ENCODE measurements around the gene SCP2. TPM values are rescaled to one million over a fixed set of nuclear protein-coding genes. Genes with fewer than 3 reads are reported as not detected.
A peak's percentile ranks its signal among the peaks of the same experiment; 100 is the strongest.

The SCP2 gene
- polyA plus RNA-seq, 1 donor from 2014 or later = 143 TPM

GRCh38 chr1:52913014-52913413, 14.1 kb upstream of the SCP2 start:
- no peaks in the 10 kb centered on the region for H3K27me3 Mint-ChIP-seq
- H3K4me1 Mint-ChIP-seq = peaks cover 0 to 5% (median 4%) of the 10 kb centered on the region in 3 donors
- no peaks in the 10 kb centered on the region for H3K9me3 Mint-ChIP-seq
- H3K27ac Mint-ChIP-seq = no peak overlapping the region
- peaks cover 3% of the 10 kb centered on the region for H3K36me3 Mint-ChIP-seq
- no peak overlapping the region for H3K4me3 Mint-ChIP-seq

- no peaks in the 10 kb centered on the region for H3K27me3 Mint-ChIP-seq
- no peak overlapping the region for H3K4me3 Mint-ChIP-seq
- peaks cover 3% of the 10 kb centered on the region for H3K36me3 Mint-ChIP-seq
- H3K4me1 Mint-ChIP-seq = peaks cover 0 to 4% (median 3%) of the 10 kb centered on the region in 3 donors
- no peaks in the 10 kb centered on the region for H3K9me3 Mint-ChIP-seq
- H3K27ac Mint-ChIP-seq = no peak overlapping the region
Measured at GRCh38 chr1:52913537-52913936, 13.5 kb upstream of the SCP2 start.

DNA sequence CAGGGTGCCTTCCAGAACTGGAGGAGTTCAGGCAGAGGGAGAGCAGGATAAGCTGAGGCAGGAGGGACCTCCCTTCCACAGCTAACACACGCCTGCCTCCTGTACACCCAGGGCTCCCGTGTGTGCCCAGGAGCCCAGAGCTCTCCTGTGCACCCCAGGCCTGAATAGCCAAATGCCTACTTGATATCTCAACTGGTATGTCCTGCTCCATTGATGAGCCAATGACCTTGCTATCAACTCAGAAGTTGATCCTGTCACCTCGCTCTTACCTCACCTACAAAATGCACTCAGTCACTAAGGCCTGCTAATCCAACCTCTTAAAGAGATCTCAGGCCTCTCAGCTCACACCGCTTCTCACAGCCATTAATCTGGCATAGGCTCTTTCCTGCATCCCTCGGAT, 12.6 kb upstream of the SCP2 start:
- H3K27ac Mint-ChIP-seq = no peak overlapping the region
- no peak overlapping the region for H3K4me3 Mint-ChIP-seq
- H3K4me1 Mint-ChIP-seq = peaks cover 4 to 8% (median 6%) of the 10 kb centered on the region in 3 donors
- peaks cover 3% of the 10 kb centered on the region for H3K36me3 Mint-ChIP-seq
- no peaks in the 10 kb centered on the region for H3K27me3 Mint-ChIP-seq
- H3K9me3 Mint-ChIP-seq = no peaks in the 10 kb centered on the region

GRCh38 chr1:52915211-52915854, 11.7 kb upstream of the SCP2 start:
- Mint-ChIP-seq H3K36me3 (no peaks in the 10 kb centered on the region), H3K9me3 (no peaks in the 10 kb centered on the region), H3K27ac (no peak overlapping the region), H3K4me3 (no peak overlapping the region), H3K27me3 (no peaks in the 10 kb centered on the region), H3K4me1 (peaks cover 12 to 14% (median 13%) of the 10 kb centered on the region in 3 donors)

GRCh38 chr1:52915855-52916220, 11.2 kb upstream of the SCP2 start:
- Mint-ChIP-seq H3K36me3 (no peaks in the 10 kb centered on the region), H3K27ac (peak overlapping the region in 1 of 3 donors; percentile 37), H3K4me1 (peaks cover 12 to 16% (median 13%) of the 10 kb centered on the region in 3 donors), H3K9me3 (no peaks in the 10 kb centered on the region), H3K27me3 (no peaks in the 10 kb centered on the region), H3K4me3 (no peak overlapping the region)

DNA sequence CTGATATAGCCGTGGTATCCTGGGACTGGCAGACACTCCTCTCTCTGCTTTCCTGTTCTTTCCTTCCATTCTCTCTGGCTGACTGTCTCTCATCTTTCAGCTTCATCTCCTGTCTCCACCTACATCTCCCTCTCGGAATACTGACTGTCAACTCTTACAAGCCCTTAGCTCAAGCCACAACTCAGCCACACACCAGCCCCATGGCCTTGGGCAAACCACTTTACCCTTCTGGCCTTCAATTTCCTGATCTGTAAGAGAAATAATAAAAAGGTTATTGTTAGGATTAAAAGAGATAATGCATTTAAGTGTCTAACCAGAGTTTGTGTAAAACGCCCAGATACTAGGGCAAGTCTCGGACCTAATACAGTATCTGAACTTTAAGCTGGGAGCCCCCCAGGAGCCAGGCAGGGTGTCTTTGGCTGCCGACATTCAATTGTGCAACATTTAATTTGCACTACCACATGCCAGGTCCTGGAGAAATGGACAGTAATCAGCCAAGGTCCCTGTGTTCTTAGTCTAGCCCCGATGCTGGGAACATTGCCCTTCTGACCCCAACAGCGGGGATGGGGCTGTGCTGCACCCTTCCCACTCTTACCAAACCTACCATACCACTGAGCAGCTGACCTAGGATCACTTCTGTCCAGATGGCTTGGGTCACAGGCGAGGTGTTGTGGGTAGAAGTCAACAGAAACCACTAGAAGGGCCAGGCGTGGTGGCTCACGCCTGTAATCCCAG, 10.7 kb upstream of the SCP2 start:
- H3K4me1 Mint-ChIP-seq = peaks cover 12 to 16% (median 13%) of the 10 kb centered on the region in 3 donors
- peak overlapping the region in 2 of 3 donors; percentile 37 to 78 for H3K27ac Mint-ChIP-seq
- H3K9me3 Mint-ChIP-seq = no peaks in the 10 kb centered on the region
- H3K27me3 Mint-ChIP-seq = no peaks in the 10 kb centered on the region
- no peak overlapping the region for H3K4me3 Mint-ChIP-seq
- no peaks in the 10 kb centered on the region for H3K36me3 Mint-ChIP-seq

DNA sequence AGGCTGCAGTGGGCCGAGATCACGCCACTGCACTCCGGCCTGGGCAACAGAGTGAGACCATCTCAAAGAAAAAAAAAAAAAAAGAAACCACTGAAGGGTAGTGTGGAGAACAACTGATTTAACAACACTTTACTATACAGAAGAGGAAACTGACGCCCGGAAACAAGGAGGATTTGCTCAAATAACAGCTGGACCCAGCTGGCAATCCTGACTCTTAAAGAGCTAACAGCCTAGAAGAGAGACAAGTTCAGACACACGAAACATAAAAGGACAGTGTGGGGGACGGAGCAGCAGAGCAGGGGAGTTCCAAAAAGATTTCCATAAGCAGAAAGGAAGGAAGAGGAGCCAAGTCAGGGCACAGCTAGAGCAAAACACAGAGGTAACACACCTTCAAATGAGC, 9.9 kb upstream of the SCP2 start:
- peaks cover 17 to 19% (median 17%) of the 10 kb centered on the region in 3 donors for H3K4me1 Mint-ChIP-seq
- no peak overlapping the region for H3K4me3 Mint-ChIP-seq
- no peaks in the 10 kb centered on the region for H3K9me3 Mint-ChIP-seq
- H3K27ac Mint-ChIP-seq = peak overlapping the region in 1 of 3 donors; percentile 3
- H3K27me3 Mint-ChIP-seq = no peaks in the 10 kb centered on the region
- no peaks in the 10 kb centered on the region for H3K36me3 Mint-ChIP-seq

DNA sequence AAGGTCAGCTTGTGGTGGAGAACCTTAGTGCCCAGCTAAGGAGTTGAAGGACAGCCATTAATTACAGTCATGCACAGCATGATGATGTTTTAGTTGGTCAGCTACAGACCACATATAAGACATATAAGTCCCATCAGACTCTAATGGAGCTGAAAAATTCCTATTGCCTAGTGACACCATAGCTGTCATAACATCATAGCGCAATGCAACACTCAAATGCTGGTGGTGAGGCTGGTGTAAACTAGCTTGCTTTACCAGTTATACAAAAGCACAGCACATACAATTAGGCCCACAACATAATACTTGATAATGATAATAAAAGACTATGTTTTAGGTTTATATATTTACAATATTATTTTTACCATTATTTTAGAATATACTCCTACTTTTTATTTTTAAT, 9.5 kb upstream of the SCP2 start:
- Mint-ChIP-seq H3K27ac (peak overlapping the region in 1 of 3 donors; percentile 3), H3K4me1 (peaks cover 17 to 21% (median 17%) of the 10 kb centered on the region in 3 donors), H3K4me3 (no peak overlapping the region), H3K36me3 (no peaks in the 10 kb centered on the region), H3K27me3 (no peaks in the 10 kb centered on the region), H3K9me3 (no peaks in the 10 kb centered on the region)

- Mint-ChIP-seq H3K4me3 (no peak overlapping the region), H3K4me1 (peaks cover 17 to 21% (median 17%) of the 10 kb centered on the region in 3 donors), H3K27ac (no peak overlapping the region), H3K9me3 (no peaks in the 10 kb centered on the region), H3K27me3 (no peaks in the 10 kb centered on the region), H3K36me3 (no peaks in the 10 kb centered on the region)
Measured at GRCh38 chr1:52918201-52918600, 8.9 kb upstream of the SCP2 start.

DNA sequence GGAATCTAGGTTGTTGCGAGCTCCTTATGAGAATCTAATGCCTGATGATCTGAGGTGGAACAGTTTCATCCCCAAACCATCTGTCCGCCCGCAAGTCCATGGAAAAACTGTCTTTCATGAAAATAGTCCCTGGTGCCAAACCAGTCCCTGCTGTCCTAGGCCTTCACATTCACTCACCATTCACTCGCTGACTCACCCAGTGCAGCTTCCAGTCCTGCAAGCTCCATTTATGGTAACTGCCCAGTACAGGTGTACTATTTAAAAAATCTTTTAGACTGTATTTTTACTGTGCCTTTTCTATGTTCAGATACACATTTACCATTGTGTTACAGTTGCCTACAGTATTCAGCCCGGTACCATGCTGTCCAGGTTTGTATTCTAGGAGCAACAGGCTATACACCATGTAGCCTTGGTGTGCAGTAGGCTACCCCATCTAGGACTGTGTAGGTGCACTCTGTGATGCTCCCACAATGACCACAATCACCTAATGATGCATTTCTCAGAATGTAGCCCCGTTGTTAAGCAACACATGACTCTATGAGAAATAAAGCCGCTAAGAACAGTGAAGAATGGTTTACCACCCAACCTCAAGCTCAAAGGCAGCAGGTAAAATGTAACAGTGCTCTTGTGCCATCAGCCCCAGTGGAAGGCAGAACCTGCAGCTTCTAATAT, 7.9 kb upstream of the SCP2 start:
- Mint-ChIP-seq H3K9me3 (no peaks in the 10 kb centered on the region), H3K4me1 (peaks cover 17 to 21% (median 17%) of the 10 kb centered on the region in 3 donors), H3K27me3 (no peaks in the 10 kb centered on the region), H3K4me3 (peak overlapping the region in 3 of 4 donors; percentile 1 to 64 (median 23)), H3K36me3 (no peaks in the 10 kb centered on the region), H3K27ac (peak overlapping the region in 1 of 3 donors; percentile 18)

GRCh38 chr1:52919723-52920483, 7.2 kb upstream of the SCP2 start:
- peak overlapping the region; percentile 39 to 80 (median 52) for H3K4me3 Mint-ChIP-seq
- H3K27ac Mint-ChIP-seq = peak overlapping the region in 2 of 3 donors; percentile 38 to 40
- peaks cover 17 to 21% (median 17%) of the 10 kb centered on the region in 3 donors for H3K4me1 Mint-ChIP-seq
- no peaks in the 10 kb centered on the region for H3K9me3 Mint-ChIP-seq
- no peaks in the 10 kb centered on the region for H3K27me3 Mint-ChIP-seq
- H3K36me3 Mint-ChIP-seq = no peaks in the 10 kb centered on the region

DNA sequence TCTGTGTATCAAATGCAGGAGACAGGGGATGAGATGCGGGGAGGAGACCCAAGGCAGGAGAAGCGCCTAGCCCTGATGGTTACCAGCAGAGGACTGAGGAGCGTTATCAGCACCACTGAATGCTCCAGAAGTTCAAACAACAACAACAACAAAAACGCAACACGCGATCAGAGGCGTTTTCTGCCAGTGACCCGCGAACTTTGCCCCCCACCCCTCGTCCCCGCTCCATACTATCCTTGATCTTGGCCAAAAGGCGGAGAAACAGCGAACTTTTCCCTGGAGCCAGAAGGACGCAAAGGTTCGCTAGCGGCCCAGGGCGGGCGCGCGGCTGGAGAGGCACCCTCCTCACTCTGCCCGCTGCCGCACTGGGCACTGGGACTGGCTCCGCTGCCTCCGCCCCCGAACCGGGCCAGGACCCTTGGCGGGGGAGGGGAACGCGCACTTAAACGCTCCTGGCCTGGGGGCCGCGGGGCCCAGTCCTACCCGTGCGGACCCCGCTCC, 6.2 kb upstream of the SCP2 start:
- H3K27ac Mint-ChIP-seq = peak overlapping the region in 1 of 3 donors; percentile 59
- peak overlapping the region; percentile 64 to 92 (median 74) for H3K4me3 Mint-ChIP-seq
- H3K4me1 Mint-ChIP-seq = peaks cover 17 to 21% (median 17%) of the 10 kb centered on the region in 3 donors
- H3K36me3 Mint-ChIP-seq = no peaks in the 10 kb centered on the region
- no peaks in the 10 kb centered on the region for H3K9me3 Mint-ChIP-seq
- H3K27me3 Mint-ChIP-seq = no peaks in the 10 kb centered on the region

DNA sequence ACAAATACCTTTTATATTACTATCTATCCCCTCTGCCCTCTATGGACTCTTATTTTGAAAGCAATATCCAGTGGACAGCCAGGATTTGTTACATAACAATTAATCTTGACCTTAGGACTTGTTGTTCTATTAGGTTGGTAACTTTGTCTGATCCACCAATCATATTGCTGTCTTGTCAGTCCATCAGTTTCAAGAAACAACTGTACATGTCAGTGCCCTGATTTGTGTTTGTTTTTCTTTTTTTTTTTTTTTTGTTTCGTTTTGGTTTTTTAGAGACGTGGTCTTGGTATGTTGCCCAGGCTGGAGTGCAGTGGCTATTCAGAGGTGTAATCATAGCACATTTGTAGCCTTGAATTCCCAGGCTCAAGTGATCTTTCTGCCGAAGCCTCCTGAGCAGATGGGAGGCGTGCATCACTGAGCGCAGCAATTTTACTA, 1.5 kb upstream of the SCP2 start:
- Mint-ChIP-seq H3K36me3 (no peaks in the 10 kb centered on the region), H3K27me3 (no peaks in the 10 kb centered on the region), H3K4me3 (peak overlapping the region in 2 of 4 donors; percentile 64 to 85), H3K27ac (no peak overlapping the region), H3K4me1 (peaks cover 14 to 20% (median 15%) of the 10 kb centered on the region in 3 donors), H3K9me3 (no peaks in the 10 kb centered on the region)

DNA sequence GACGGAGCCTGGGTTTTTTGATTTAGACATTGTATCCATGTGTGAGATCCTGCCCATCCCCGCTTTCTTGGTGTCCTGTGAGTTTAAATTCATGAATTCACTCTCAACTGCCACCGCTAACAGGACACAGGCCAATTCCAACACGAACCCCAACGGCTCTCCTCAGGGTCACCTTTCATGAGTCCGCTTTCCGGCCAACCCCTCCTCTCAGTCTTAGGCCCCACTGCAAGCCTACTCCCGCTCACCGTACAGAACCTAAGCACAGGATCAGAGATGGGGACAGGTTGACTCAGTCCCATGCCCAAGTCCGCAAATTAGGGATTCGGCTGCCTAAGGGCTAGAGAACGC, 238 bp upstream of the SCP2 start:
- Mint-ChIP-seq H3K9me3 (no peaks in the 10 kb centered on the region), H3K27ac (peak overlapping the region in 1 of 3 donors; percentile 59), H3K4me1 (peaks cover 10 to 17% (median 11%) of the 10 kb centered on the region in 3 donors), H3K36me3 (no peaks in the 10 kb centered on the region), H3K4me3 (peak overlapping the region; percentile 85 to 95 (median 90)), H3K27me3 (no peaks in the 10 kb centered on the region)

Measured in IgD-negative memory B cell (primary cell).